PC-3 (cell line): ENCODE results near the gene HOXB7. TPM values are rescaled to one million over a fixed set of nuclear protein-coding genes. Genes with fewer than 3 reads are reported as not detected.
A peak's percentile ranks its signal among the peaks of the same experiment; 100 is the strongest.

ENCODE experiments used
- ATAC-seq: fragments of 200-7000 bp; cut with Tn5 transposase; 2 replicates; pipeline ENCODE4 v1.9.1; 2020; ENCODE audit warnings: mild to moderate bottlenecking, moderate library complexity
- BruUV-seq: library from RNA; stranded (reverse); fragments of 400-500 nt; replicated peaks from 2 replicates; lab custom pipeline; 2021; lab: Mats Ljungman, UMichigan
- CTCF ChIA-PET: fragments of 300-600 bp; sonication (Branson Sonifier 250); formaldehyde crosslinking; loops from one replicate; lab custom pipeline; 2022; ENCODE audit warnings: antibody characterized with exemption; lab: Charles Lee
- POLR2A ChIA-PET: fragments of 300-600 bp; sonication (Branson Sonifier 250); formaldehyde crosslinking; loops from one replicate; lab custom pipeline; 2022; ENCODE audit warnings: antibody characterized with exemption; ENCODE audit not compliant: unreplicated experiment; lab: Charles Lee
- DNase-seq: peaks from one replicate; pipeline ENCODE4 v3.0.0-alpha.2; 2015
- H2AFZ ChIP-seq: fragments of 300-600 bp; sonication (generic); 2 replicates; pipeline ENCODE4 v1.6.0; 2016; ENCODE audit warnings: antibody characterized with exemption, low read length
- H3F3A ChIP-seq: fragments of 300-600 bp; sonication (generic); one replicate; pipeline ENCODE4 v1.6.0; 2017; ENCODE audit warnings: antibody characterized with exemption, low read length, control low read depth, mild to moderate bottlenecking; ENCODE audit not compliant: unreplicated experiment
- H3K27ac ChIP-seq: fragments of 300-600 bp; sonication (generic); 2 replicates; pipeline ENCODE4 v1.5.1; 2016; ENCODE audit warnings: mild to moderate bottlenecking, low read length
- H3K27me3 ChIP-seq: fragments of 300-600 bp; sonication (generic); 2 replicates; pipeline ENCODE4 v1.6.1; 2016; ENCODE audit warnings: low read length, mixed read lengths
- H3K36me3 ChIP-seq: fragments of 300-600 bp; sonication (generic); 2 replicates; pipeline ENCODE4 v1.6.1; 2016; ENCODE audit warnings: low read depth, mixed run types, low read length, mixed read lengths
- H3K4me1 ChIP-seq: fragments of 300-600 bp; sonication (generic); 2 replicates; pipeline ENCODE4 v1.5.1; 2016; ENCODE audit warnings: low read length; ENCODE audit not compliant: insufficient read depth
- H3K4me2 ChIP-seq: fragments of 300-600 bp; sonication (generic); 2 replicates; pipeline ENCODE4 v1.6.0; 2016; ENCODE audit warnings: low read length
- H3K4me3 ChIP-seq: fragments of 300-600 bp; sonication (generic); 2 replicates; pipeline ENCODE4 v1.5.1; 2016; ENCODE audit warnings: mild to moderate bottlenecking, low read length, mixed read lengths
- H3K79me2 ChIP-seq: fragments of 300-600 bp; sonication (generic); 2 replicates; pipeline ENCODE4 v1.6.1; 2017; ENCODE audit warnings: low read length, mixed read lengths
- H3K9ac ChIP-seq: fragments of 300-600 bp; sonication (generic); 2 replicates; pipeline ENCODE4 v1.6.0; 2016; ENCODE audit warnings: mild to moderate bottlenecking, low read length
- H3K9me2 ChIP-seq: fragments of 300-600 bp; sonication (generic); replicated peaks from 2 replicates; pipeline ENCODE4 v1.6.1; 2016; ENCODE audit warnings: mixed run types, low read length, mixed read lengths
- H3K9me3 ChIP-seq: fragments of 300-600 bp; sonication (generic); 2 replicates; pipeline ENCODE4 v1.6.1; 2016; ENCODE audit warnings: low read length, mixed read lengths
- H4K20me1 ChIP-seq: fragments of 300-600 bp; sonication (generic); 2 replicates; pipeline ENCODE4 v1.6.1; 2016; ENCODE audit warnings: low read length, mixed read lengths
- EZH2 ChIP-seq: fragments of 300-600 bp; sonication (generic); IDR thresholded peaks from one replicate; pipeline ENCODE4 v1.6.1; 2017; ENCODE audit warnings: antibody characterized with exemption, mild to moderate bottlenecking, low read length; ENCODE audit not compliant: unreplicated experiment
- EZH2phosphoT487 ChIP-seq: fragments of 300-600 bp; sonication (generic); IDR thresholded peaks from 2 replicates; pipeline ENCODE4 v1.6.1; 2018; ENCODE audit warnings: mild to moderate bottlenecking, antibody characterized with exemption, low read length, borderline replicate concordance
- intact Hi-C: fragments of 100-400 bp; cut with micrococcal nuclease; formaldehyde crosslinking; loops from 2 replicates; pipeline ENCODE4 v1.9.0; 2023
- total RNA-seq: library from RNA; depleted of rRNA; stranded (reverse); fragments of >200 nt; gene quantifications from 2 replicates; pipeline ENCODE4 v1.2.3, GENCODE V29; 2014
- TF ChIP-seq, protein P1 (sequence below): fragments of 300-600 bp; sonication (generic); conservative IDR thresholded peaks from 2 replicates; pipeline ENCODE4 v1.5.1; 2017; ENCODE audit warnings: antibody characterized with exemption, low read depth, mild to moderate bottlenecking, low read length

Gene HOXB7
- total RNA-seq, 1 experiment from 2014 or later, result not detected

DNA sequence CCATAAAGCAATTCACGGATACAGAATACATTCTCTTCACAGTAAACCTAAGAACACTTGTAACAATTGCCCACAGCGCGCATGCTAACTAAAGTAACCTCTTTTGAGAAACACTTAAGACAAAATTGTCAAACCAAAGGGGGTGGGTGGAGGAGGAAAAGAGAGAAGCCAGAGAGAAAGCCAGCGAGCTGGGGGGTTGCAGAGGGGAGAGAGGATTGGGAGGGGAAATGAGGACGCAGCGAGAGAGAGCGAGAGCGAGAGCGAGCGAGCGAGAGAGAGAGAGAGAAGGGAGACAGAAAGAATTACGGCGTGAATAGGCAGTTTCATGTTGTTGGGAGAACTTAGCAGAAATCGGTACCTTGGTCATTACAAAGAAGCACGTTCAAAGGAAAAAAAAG is 1.6 kb upstream of the HOXB7 start:
- Histone ChIP-seq H3K4me1 (peaks cover 18% of the 10 kb centered on the region), H3F3A (no peaks in the 10 kb centered on the region), H3K79me2 (no peaks in the 10 kb centered on the region), H3K36me3 (no peaks in the 10 kb centered on the region), H4K20me1 (no peaks in the 10 kb centered on the region), H3K4me3 (no peak overlapping the region), H3K27ac (no peak overlapping the region), H3K4me2 (no peak overlapping the region; the same call in 1 of the 2 replicates), H2AFZ (no peak overlapping the region), H3K9me3 (no peaks in the 10 kb centered on the region), H3K9me2 (no peaks in the 10 kb centered on the region), H3K9ac (no peak overlapping the region), H3K27me3 (peaks cover 53% of the 10 kb centered on the region)
- no peak for TF ChIP-seq EZH2phosphoT487
- TF ChIP-seq, protein P1, sequence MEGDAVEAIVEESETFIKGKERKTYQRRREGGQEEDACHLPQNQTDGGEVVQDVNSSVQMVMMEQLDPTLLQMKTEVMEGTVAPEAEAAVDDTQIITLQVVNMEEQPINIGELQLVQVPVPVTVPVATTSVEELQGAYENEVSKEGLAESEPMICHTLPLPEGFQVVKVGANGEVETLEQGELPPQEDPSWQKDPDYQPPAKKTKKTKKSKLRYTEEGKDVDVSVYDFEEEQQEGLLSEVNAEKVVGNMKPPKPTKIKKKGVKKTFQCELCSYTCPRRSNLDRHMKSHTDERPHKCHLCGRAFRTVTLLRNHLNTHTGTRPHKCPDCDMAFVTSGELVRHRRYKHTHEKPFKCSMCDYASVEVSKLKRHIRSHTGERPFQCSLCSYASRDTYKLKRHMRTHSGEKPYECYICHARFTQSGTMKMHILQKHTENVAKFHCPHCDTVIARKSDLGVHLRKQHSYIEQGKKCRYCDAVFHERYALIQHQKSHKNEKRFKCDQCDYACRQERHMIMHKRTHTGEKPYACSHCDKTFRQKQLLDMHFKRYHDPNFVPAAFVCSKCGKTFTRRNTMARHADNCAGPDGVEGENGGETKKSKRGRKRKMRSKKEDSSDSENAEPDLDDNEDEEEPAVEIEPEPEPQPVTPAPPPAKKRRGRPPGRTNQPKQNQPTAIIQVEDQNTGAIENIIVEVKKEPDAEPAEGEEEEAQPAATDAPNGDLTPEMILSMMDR, result no peak
- intact Hi-C loops, result no loop called here
- CTCF ChIA-PET, result no interaction called here
- BruUV-seq, result no TSS peak
- POLR2A ChIA-PET, result interaction anchor here (0.5 kb wide), 1 partner anchor 227 kb away, joined by 3 read pairs; no protein-coding TSS in a partner anchor
- DNase-seq (no peak), ATAC-seq (no peak)

DNA sequence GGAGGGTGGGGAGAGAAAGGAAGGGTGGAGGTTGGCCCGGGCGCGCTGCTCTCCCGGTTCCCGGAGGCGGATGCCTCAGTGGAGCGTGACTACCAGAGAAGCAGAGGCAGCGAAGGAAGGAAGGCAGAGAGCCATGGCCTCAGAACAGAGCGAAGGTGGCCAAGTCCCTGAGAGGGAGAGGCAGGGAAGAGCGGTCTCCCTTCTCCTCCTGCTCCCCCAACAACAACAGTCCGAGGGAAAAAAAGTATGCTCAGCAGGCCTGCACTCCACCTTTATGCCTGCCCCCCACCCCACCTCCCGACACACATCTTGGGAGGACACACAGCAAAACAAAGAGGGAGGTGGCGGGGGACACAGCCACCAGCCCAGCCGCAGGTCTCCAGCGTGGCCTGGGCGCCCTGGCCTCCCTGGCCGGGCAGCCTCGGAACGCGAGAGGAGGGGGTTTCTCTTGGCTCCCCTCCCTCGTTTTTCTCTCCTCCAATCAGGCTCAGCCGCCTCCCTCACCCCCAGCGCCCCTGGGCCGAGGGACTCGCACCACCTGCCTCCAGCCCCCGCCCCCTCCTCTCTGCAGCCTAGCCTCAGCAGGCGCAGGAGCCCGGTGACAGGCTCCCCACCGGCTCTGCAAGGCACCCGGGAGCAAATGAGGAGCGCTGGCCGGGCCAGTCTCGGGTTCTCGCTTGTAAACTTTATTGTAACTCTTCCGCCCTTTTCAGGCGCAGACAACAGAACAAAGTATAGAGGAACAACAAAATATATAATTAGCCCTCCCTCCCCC is 1.1 kb upstream of the HOXB7 start:
- no peaks in the 10 kb centered on the region for H3K79me2 ChIP-seq
- H3K9ac ChIP-seq, result no peak overlapping the region

DNA sequence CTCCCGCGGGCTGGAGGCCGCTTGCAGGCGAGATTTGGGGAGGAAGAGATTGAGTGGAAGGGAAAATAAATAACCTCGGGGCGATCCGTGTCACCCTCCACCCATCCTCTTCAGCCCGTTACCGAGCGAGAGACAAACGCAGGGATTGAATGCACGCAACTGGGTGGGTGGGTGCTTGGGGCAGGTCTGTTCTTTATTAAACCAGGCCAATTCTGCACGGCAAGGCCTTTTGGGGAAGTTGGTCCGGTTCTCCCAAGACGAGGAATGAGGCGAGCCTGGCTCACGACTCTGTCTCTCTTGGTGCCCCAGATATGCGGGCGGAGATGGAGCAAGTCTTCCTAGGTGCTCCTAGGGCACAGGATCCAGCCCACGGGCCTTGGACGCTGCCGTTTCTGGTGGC is 396 bp upstream of the HOXB7 start:
- intact Hi-C loops, result no loop called here
- Histone ChIP-seq H3K9ac (no peak overlapping the region; the same call in 1 of the 2 replicates), H3K27ac (no peak overlapping the region), H3K27me3 (peaks cover 41% of the 10 kb centered on the region), H3K36me3 (no peaks in the 10 kb centered on the region), H3K9me2 (no peaks in the 10 kb centered on the region), H3K4me3 (peak overlapping the region; percentile 61), H2AFZ (peak overlapping the region; percentile 80), H3F3A (no peaks in the 10 kb centered on the region), H3K4me2 (peak overlapping the region; percentile 84), H3K9me3 (no peaks in the 10 kb centered on the region), H4K20me1 (no peaks in the 10 kb centered on the region), H3K4me1 (peaks cover 16% of the 10 kb centered on the region), H3K79me2 (no peaks in the 10 kb centered on the region)
- ChIA-PET POLR2A (no interaction called here), CTCF (no interaction called here)
- no TSS peak for BruUV-seq
- TF ChIP-seq EZH2 (no peak), EZH2phosphoT487 (no peak)
- TF ChIP-seq, protein P1, result no peak
- ATAC-seq (peak; percentile 33), DNase-seq (no peak)

More for the DNA sequence above, 1.1 kb upstream of the HOXB7 start:
- POLR2A ChIA-PET, result no interaction called here
- peak overlapping the region; percentile 84 for H3K4me2 ChIP-seq
- CTCF ChIA-PET, result no interaction called here
- no peak for DNase-seq
- no peaks in the 10 kb centered on the region for H3K9me3 ChIP-seq
- H3K27me3 ChIP-seq, result peaks cover 48% of the 10 kb centered on the region
- H3K27ac ChIP-seq, result no peak overlapping the region
- no TSS peak for BruUV-seq
- TF ChIP-seq EZH2 (no peak), EZH2phosphoT487 (no peak)
- TF ChIP-seq, protein P1, result no peak
- H3K9me2 ChIP-seq, result no peaks in the 10 kb centered on the region
- H3F3A ChIP-seq, result no peaks in the 10 kb centered on the region
- H4K20me1 ChIP-seq, result no peaks in the 10 kb centered on the region
- no peaks in the 10 kb centered on the region for H3K36me3 ChIP-seq
- H3K4me1 ChIP-seq, result peaks cover 16% of the 10 kb centered on the region
- ATAC-seq, result peak; percentile 50
- peak overlapping the region; percentile 61 for H3K4me3 ChIP-seq
- peak overlapping the region; percentile 80 for H2AFZ ChIP-seq
- intact Hi-C loops, result no loop called here
